Erythroblast (primary cell): ENCODE data around the gene KCTD2.

ENCODE experiments used
- GATA1 ChIP-seq: IDR thresholded peaks from 2 replicates; pipeline ENCODE4 v1.6.1; 2011; ENCODE audit warnings: low read depth, mild to moderate bottlenecking, control low read depth, low read length, moderate library complexity
- POLR2A ChIP-seq: IDR thresholded peaks from 2 replicates; pipeline ENCODE4 v1.6.1; 2011; ENCODE audit warnings: mild to moderate bottlenecking, low read length

- no peak for TF ChIP-seq POLR2A
- TF ChIP-seq GATA1, result no peak
Observed at GRCh38 chr17:75036643-75037268, 10.3 kb upstream of the KCTD2 start.
